ENCODE measurements around the gene ARPC2. TPM values are rescaled to one million over a fixed set of nuclear protein-coding genes. Genes with fewer than 3 reads are reported as not detected.
"Not testable (repeated sequence)": the region's sequence is repeated elsewhere in the genome, so short reads cannot be mapped to it uniquely, and the experiment has no call there.

Gene ARPC2
- total RNA-seq, result 100 to 1,000 TPM; 235 to 267 (median 258) TPM
- polyA plus RNA-seq, result 100 to 1,000 TPM; 366 to 517 (median 411) TPM

GRCh38 chr2:218216674-218217359 lies at the start of gene ARPC2:
Gene ARPC2, plus strand, starts transcription at chr2:218217189. Its CDS starts 282 bp downstream, at chr2:218217471.
- Histone ChIP-seq H3K27me3 (no peaks in the 10 kb centered on the region), H3K36me3 (no peaks in the 10 kb centered on the region), H3K27ac (peak within 1 kb of the TSS; percentile 91 to 97 (median 94)), H3K9me3 (no peaks in the 10 kb centered on the region), H3K4me1 (peaks cover 0 to 47% (median 41%) of the 10 kb centered on the region in 4 donors), H3K4me3 (peak within 1 kb of the TSS; percentile 67 to 99 (median 86))
- DNase-seq, result peak; percentile 97
- 0% methylated on average over 60 of the region's 60 CpGs for WGBS, 2 donors
- intact Hi-C loops (cut with DNase I), result loop anchor here (1.0 kb wide), 1 partner anchor 30 kb away; no protein-coding TSS in a partner anchor
- TF ChIP-seq POLR2AphosphoS5 (IDR thresholded peaks at IDR 0.05) (peak; percentile 91 to 97 (median 96)), EP300 (IDR thresholded peaks at IDR 0.05) (peak in 1 of 4 donors; percentile 30), POLR2A (IDR thresholded peaks at IDR 0.05) (peak; percentile 88 to 92)
- TF ChIP-seq, protein P1, sequence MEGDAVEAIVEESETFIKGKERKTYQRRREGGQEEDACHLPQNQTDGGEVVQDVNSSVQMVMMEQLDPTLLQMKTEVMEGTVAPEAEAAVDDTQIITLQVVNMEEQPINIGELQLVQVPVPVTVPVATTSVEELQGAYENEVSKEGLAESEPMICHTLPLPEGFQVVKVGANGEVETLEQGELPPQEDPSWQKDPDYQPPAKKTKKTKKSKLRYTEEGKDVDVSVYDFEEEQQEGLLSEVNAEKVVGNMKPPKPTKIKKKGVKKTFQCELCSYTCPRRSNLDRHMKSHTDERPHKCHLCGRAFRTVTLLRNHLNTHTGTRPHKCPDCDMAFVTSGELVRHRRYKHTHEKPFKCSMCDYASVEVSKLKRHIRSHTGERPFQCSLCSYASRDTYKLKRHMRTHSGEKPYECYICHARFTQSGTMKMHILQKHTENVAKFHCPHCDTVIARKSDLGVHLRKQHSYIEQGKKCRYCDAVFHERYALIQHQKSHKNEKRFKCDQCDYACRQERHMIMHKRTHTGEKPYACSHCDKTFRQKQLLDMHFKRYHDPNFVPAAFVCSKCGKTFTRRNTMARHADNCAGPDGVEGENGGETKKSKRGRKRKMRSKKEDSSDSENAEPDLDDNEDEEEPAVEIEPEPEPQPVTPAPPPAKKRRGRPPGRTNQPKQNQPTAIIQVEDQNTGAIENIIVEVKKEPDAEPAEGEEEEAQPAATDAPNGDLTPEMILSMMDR (IDR thresholded peaks at IDR 0.05), result peak in 3 of 4 experiments; percentile 23 to 54 (median 43)

DNA sequence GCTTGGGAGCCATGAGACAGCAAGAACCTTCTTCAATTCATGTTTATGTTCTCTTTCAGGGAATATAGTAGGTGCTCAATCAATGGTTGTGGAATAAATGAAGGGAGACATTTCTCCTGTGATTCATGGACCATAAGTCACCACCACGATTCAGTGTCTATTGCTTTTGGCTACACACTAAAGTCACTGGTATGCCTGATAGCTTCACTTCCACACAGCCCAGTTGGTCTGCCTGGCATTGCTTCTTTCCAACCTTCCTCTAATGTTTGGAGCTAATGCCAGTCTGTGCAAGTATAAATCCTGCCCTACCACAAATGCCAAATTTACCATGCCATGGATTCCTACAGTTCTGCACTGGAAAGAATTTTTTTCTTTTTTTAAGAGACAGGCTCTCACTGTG lies 49.0 kb upstream of the ARPC2 start:
- TF ChIP-seq, protein P1 (IDR thresholded peaks at IDR 0.05), result no peak
- Histone ChIP-seq H3K4me3 (no peak overlapping the region), H3K4me1 (peaks cover 0 to 10% (median 0%) of the 10 kb centered on the region in 4 donors), H3K9me3 (no peaks in the 10 kb centered on the region), H3K27me3 (no peaks in the 10 kb centered on the region), H3K36me3 (no peaks in the 10 kb centered on the region), H3K27ac (no peak overlapping the region)
- intact Hi-C loops (cut with DNase I), result no loop called here
- DNase-seq, result no peak
- 82 to 90% methylated on average over 1 of the region's 1 CpG for WGBS, 2 donors

DNA sequence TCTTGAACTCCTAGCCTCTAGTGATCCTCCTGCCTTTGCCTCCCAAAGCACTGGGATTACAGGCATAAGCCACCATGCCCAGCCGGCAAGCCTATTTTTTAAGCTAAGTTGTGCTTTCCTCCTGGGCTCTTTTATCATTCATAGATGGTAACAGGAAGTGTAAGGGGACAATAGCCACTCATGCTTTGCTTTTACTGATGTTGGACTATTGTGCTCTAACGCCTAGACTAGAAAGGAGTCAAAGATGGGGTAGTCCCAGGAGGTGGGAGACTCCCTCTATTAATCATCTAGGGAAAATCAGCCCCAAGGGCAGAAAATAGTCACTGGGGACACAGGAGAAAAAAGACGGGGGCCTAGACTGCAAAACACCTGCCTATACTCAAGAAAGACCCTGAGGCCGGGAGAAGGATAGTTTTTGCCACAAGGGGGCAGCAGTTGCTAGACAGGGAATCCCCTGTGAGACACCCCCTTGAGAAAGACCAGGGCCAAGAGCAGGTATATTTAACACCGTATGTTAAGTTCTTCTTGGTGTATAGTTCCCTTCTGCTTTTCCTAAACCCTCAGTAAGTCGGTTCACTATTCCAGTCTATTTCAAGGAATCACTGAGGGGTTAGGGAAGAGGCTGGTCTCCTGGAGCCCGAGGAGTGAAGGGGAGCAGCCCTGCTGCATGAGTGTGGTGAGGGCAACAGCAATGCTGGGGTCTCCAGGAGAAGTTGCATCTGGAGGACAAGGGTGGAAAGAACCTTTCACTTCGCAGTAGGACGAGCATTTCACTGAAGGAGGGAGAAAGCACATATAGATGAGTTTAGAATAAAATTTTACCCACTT lies 48.1 kb upstream of the ARPC2 start:
- DNase-seq, result peak; percentile 75
- H3K27me3 ChIP-seq, result no peaks in the 10 kb centered on the region
- peaks cover 0 to 10% (median 0%) of the 10 kb centered on the region in 4 donors for H3K4me1 ChIP-seq

GRCh38 chr2:218169757-218170546 lies 47.0 kb upstream of the ARPC2 start:
- Histone ChIP-seq H3K27me3 (no peaks in the 10 kb centered on the region), H3K36me3 (no peaks in the 10 kb centered on the region), H3K9me3 (no peaks in the 10 kb centered on the region), H3K27ac (no peak overlapping the region), H3K4me1 (peaks cover 0 to 10% (median 0%) of the 10 kb centered on the region in 4 donors), H3K4me3 (no peak overlapping the region)
- intact Hi-C loops (cut with DNase I), result no loop called here
- TF ChIP-seq POLR2AphosphoS5 (IDR thresholded peaks at IDR 0.05), result no peak
- TF ChIP-seq POLR2A (IDR thresholded peaks at IDR 0.05), result no peak
- TF ChIP-seq, protein P1 (IDR thresholded peaks at IDR 0.05), result no peak
- TF ChIP-seq EP300 (IDR thresholded peaks at IDR 0.05), result no peak
- no peak for DNase-seq
- 56 to 78% methylated on average over 5 of the region's 5 CpGs for WGBS, 2 donors

More for the DNA sequence above, 48.1 kb upstream of the ARPC2 start:
- TF ChIP-seq, protein P1 (IDR thresholded peaks at IDR 0.05), result peak; percentile 26 to 63 (median 34)
- TF ChIP-seq POLR2A (IDR thresholded peaks at IDR 0.05), result no peak
- intact Hi-C loops (cut with DNase I), result no loop called here
- no peak overlapping the region for H3K27ac ChIP-seq
- H3K36me3 ChIP-seq, result no peaks in the 10 kb centered on the region
- 49 to 58% methylated on average over 9 of the region's 9 CpGs for WGBS, 2 donors
- H3K4me3 ChIP-seq, result no peak overlapping the region
- H3K9me3 ChIP-seq, result no peaks in the 10 kb centered on the region

DNA sequence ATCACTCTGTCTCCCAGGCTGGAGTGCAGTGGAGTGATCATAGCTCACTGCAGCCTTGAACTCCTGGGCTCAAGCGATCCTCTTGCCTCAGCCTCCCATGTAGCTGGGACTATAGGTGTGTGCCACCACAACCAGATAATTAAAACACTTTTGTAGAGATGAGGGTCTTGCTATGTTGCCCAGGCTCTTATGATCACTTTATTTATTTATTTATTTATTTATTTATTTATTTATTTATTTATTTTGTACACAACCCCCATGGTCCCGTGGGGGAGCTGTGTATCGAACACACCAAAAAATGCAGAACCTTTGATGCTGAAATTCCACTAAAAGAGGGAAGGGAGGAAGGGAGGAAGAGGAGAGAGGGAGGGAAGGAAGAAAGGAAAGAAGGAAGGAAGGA lies 45.2 kb upstream of the ARPC2 start:
- intact Hi-C loops (cut with DNase I); H3K36me3 ChIP-seq; H3K4me1 ChIP-seq; DNase-seq; H3K9me3 ChIP-seq; H3K27me3 ChIP-seq; H3K27ac ChIP-seq; H3K4me3 ChIP-seq: not testable (repeated sequence)
- 85 to 86% methylated on average over 3 of the region's 3 CpGs for WGBS, 2 donors
